ENCODE results near the gene AZU1.

The AZU1 gene

GRCh38 chr19:801030-801860 is 26.4 kb upstream of the AZU1 start (continued):
- TF ChIP-seq KLF9 (tag by site-specific recombination; IDR thresholded peaks at IDR 0.05; ENCODE audit: low read depth): peak; percentile 74
- no peak for TF ChIP-seq PRDM4 (tag by site-specific recombination; IDR thresholded peaks at IDR 0.05)
- TF ChIP-seq ZFHX2 (tag by site-specific recombination; conservative IDR thresholded peaks at IDR 0.05): 0 out of 2 replicates have a peak, but pooled peaks have one; percentile 19
- no peak for TF ChIP-seq ZSCAN18 (tag by site-specific recombination; IDR thresholded peaks at IDR 0.05)

DNA sequence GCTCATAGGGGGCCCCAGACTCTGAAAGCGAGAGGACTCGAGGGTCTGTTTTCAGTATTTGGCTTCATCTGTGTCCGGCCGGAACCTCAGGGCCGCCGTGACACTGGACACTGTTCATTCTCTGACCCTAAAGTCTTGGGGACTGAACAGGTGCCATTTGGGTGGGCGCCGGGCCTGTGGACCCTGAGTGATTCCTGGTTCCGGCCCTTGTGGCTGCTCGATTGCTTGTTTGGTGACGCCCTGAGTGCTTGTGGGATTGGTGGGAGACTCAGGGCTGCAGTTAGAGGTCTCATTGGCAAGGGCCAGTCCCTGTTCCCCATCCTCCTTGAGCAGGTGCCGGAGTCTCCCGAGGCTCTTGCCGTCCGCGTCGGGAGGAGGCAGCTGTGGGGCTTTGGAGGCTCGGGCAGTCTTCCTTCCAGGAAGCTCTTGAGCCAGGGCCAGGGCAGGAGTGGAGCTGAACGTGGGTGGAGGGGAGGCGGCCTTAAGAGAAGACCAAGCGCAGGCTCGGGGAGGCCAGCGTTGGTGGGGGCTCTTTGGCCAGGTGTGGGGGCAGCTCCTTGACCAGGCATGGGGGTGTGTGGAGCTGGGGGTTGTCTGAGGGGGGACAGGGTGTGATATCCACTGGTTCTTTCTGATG is 25.7 kb upstream of the AZU1 start:
- peak overlapping the region; percentile 97 for H3K27ac ChIP-seq (ENCODE audit: extremely low read depth, low read depth, low read length)
- H3K9me3 ChIP-seq (ENCODE audit: control insufficient read depth, insufficient read depth, low read depth, low read length): no peaks in the 10 kb centered on the region
- H3K4me3 ChIP-seq (ENCODE audit: low read depth, low read length): no peak overlapping the region
- peaks cover 0 to 89% of the 10 kb centered on the region in 2 experiments; a peak in 2 of 3 replicates for H3K36me3 ChIP-seq (ENCODE audit: control insufficient read depth in 2 of 2, insufficient read depth in 1 of 2, low read length in 2 of 2)
- ChIA-PET POLR2A (interaction anchor here (0.7 to 1.7 kb wide), 2 partner anchors 9 to 11 kb away, joined by 3 to 5 read pairs; no protein-coding TSS in a partner anchor), CTCF (interaction anchor here (1.0 kb wide), 1 partner anchor 33 kb away, joined by 3 read pairs; no protein-coding TSS in a partner anchor)
- peaks cover 25% of the 10 kb centered on the region for H3K4me1 ChIP-seq (ENCODE audit: control insufficient read depth, insufficient read depth, low read length)
- TF ChIP-seq ZBTB6 (tag by site-specific recombination; IDR thresholded peaks at IDR 0.05) (peak; percentile 41; the same call in 1 of the 2 replicates), ZNF341 (tag by site-specific recombination; IDR thresholded peaks at IDR 0.05; ENCODE audit: low read depth) (0 out of 2 replicates have a peak, but pooled peaks have one; percentile 21), ZBTB44 (tag by site-specific recombination; IDR thresholded peaks at IDR 0.05) (no peak), ZNF114 (tag by site-specific recombination; IDR thresholded peaks at IDR 0.05) (no peak), EGR2 (tag by site-specific recombination; IDR thresholded peaks at IDR 0.05; ENCODE audit: low read depth) (peak; percentile 75), ZFHX2 (tag by site-specific recombination; conservative IDR thresholded peaks at IDR 0.05) (peak; percentile 86), ZNF10 (tag by site-specific recombination; IDR thresholded peaks at IDR 0.05) (peak; percentile 30; the same call in 1 of the 2 replicates)

GRCh38 chr19:802498-803098 is 25.0 kb upstream of the AZU1 start:
- Histone ChIP-seq H3K4me3 (ENCODE audit: low read depth, low read length) (no peak overlapping the region), H3K27ac (ENCODE audit: extremely low read depth, low read depth, low read length) (peak overlapping the region; percentile 97), H3K9me3 (ENCODE audit: control insufficient read depth, insufficient read depth, low read depth, low read length) (no peaks in the 10 kb centered on the region), H3K4me1 (ENCODE audit: control insufficient read depth, insufficient read depth, low read length) (peaks cover 25% of the 10 kb centered on the region), H3K36me3 (ENCODE audit: control insufficient read depth in 2 of 2, insufficient read depth in 1 of 2, low read length in 2 of 2) (peaks cover 4 to 95% of the 10 kb centered on the region in 2 experiments; a peak in 2 of 3 replicates)
- ChIA-PET CTCF (interaction anchor here (1.0 to 1.1 kb wide), 2 partner anchors 32 to 33 kb away, joined by 3 read pairs; no protein-coding TSS in a partner anchor), POLR2A (interaction anchor here (0.7 kb wide), 1 partner anchor 11 kb away, joined by 3 read pairs; no protein-coding TSS in a partner anchor)
- TF ChIP-seq ZNF133 (tag by site-specific recombination; IDR thresholded peaks at IDR 0.05): no peak
- TF ChIP-seq ZNF138 (tag by site-specific recombination; IDR thresholded peaks at IDR 0.05; ENCODE audit: borderline replicate concordance): no peak
- no peak for TF ChIP-seq ZNF302 (tag by site-specific recombination; IDR thresholded peaks at IDR 0.05; ENCODE audit: low read depth)
- TF ChIP-seq ZNF473 (tag by site-specific recombination; IDR thresholded peaks at IDR 0.05): no peak
- no peak for TF ChIP-seq ZEB2 (tag by site-specific recombination; IDR thresholded peaks at IDR 0.05)
- TF ChIP-seq ZBTB6 (tag by site-specific recombination; IDR thresholded peaks at IDR 0.05): 0 out of 2 replicates have a peak, but pooled peaks have one; percentile 43
- no peak for TF ChIP-seq ZNF792 (tag by site-specific recombination; IDR thresholded peaks at IDR 0.05)
- no peak for TF ChIP-seq PRDM10 (tag by site-specific recombination; IDR thresholded peaks at IDR 0.05)

Data from HEK293 (cell line).